Caki2 (cell line): ENCODE results near the gene HOMER3. TPM values are rescaled to one million over a fixed set of nuclear protein-coding genes. Genes with fewer than 3 reads are reported as not detected.
A peak's percentile ranks its signal among the peaks of the same experiment; 100 is the strongest.

Experiments
- DNase-seq: peaks from one replicate; pipeline ENCODE4 v3.0.0-alpha.2; 2015; ENCODE audit warnings: low read depth
- in situ Hi-C: cut with HindIII; loops from 2 replicates; pipeline ENCODE4 v1.10.0; 2016; ENCODE audit warnings: low sequenced_read_pairs, low pct_unique_long_range_greater_than_20kb, mixed read lengths
- total RNA-seq: library from RNA; depleted of rRNA; stranded (reverse); fragments of >200 nt; shearing (Covaris generic); gene quantifications from 2 replicates; pipeline ENCODE4 v1.2.3, GENCODE V29; 2014; ENCODE audit warnings: low replicate concordance; rRNA removed

Gene HOMER3
- total RNA-seq: 115 and 131 TPM in 2 replicates

GRCh38 chr19:18940769-18941627, at the start of gene HOMER3:
Gene HOMER3 (minus strand): TSS chr19:18941217. CDS start chr19:18938982, 2,235 bp downstream.
- DNase-seq: no peak

GRCh38 chr19:18990128-18990708, 49.2 kb upstream of the HOMER3 start:
- DNase-seq: no peak
- in situ Hi-C loops: no loop called here

More at GRCh38 chr19:18940769-18941627, at the start of gene HOMER3:
- in situ Hi-C loops: no loop called here

- in situ Hi-C loops: no loop called here
- no peak for DNase-seq
Measured at GRCh38 chr19:18989316-18989715, 48.3 kb upstream of the HOMER3 start.

- DNase-seq: no peak
- in situ Hi-C loops: no loop called here
Measured at GRCh38 chr19:18987456-18987855, 46.4 kb upstream of the HOMER3 start.

- in situ Hi-C loops: no loop called here
Measured at GRCh38 chr19:18985257-18985656, 44.2 kb upstream of the HOMER3 start.

GRCh38 chr19:18984251-18984650, 43.2 kb upstream of the HOMER3 start:
- no peak for DNase-seq
- in situ Hi-C loops: no loop called here

More at GRCh38 chr19:18985257-18985656, 44.2 kb upstream of the HOMER3 start:
- no peak for DNase-seq

GRCh38 chr19:18982669-18983068, 41.7 kb upstream of the HOMER3 start:
- DNase-seq: no peak
- in situ Hi-C loops: no loop called here

- in situ Hi-C loops: no loop called here
- DNase-seq: no peak
Measured at GRCh38 chr19:18980432-18981020, 39.5 kb upstream of the HOMER3 start.

- DNase-seq: no peak
- in situ Hi-C loops: no loop called here
Measured at GRCh38 chr19:18978616-18979015, 37.6 kb upstream of the HOMER3 start.

GRCh38 chr19:18975869-18976268, 34.9 kb upstream of the HOMER3 start:
- DNase-seq: no peak
- in situ Hi-C loops: no loop called here

- in situ Hi-C loops: no loop called here
- peak; percentile 66 for DNase-seq
Measured at GRCh38 chr19:18975011-18975410, 34.0 kb upstream of the HOMER3 start.

- in situ Hi-C loops: no loop called here
- no peak for DNase-seq
Measured at GRCh38 chr19:18972851-18973250, 31.8 kb upstream of the HOMER3 start.

GRCh38 chr19:18972301-18972811, 31.3 kb upstream of the HOMER3 start:
- in situ Hi-C loops: no loop called here
- no peak for DNase-seq

GRCh38 chr19:18969931-18970659, 29.1 kb upstream of the HOMER3 start:
- no peak for DNase-seq

GRCh38 chr19:18967358-18968146, 26.5 kb upstream of the HOMER3 start:
- peak; percentile 44 for DNase-seq
- in situ Hi-C loops: no loop called here

More at GRCh38 chr19:18969931-18970659, 29.1 kb upstream of the HOMER3 start:
- in situ Hi-C loops: no loop called here

GRCh38 chr19:18966307-18966706, 25.3 kb upstream of the HOMER3 start:
- peak; percentile 71 for DNase-seq
- in situ Hi-C loops: no loop called here

GRCh38 chr19:18964121-18964520, 23.1 kb upstream of the HOMER3 start:
- in situ Hi-C loops: no loop called here
- no peak for DNase-seq
